Nephron (organoid): ENCODE measurements around the gene TFIP11.

Source experiments
- H3K27ac Mint-ChIP-seq, 3 experiments: 2 replicates each; pipeline ENCODE4 v1.8.0; 2020; ENCODE audit warnings: mixed read lengths in 3 of 3, mild to moderate bottlenecking in 2 of 3, moderate library complexity in 1 of 3
- H3K27me3 Mint-ChIP-seq: 2 replicates; pipeline ENCODE4 v1.8.0; 2021; ENCODE audit warnings: low read depth, mild to moderate bottlenecking, moderate library complexity, mixed read lengths
- H3K36me3 Mint-ChIP-seq: 2 replicates; pipeline ENCODE4 v1.8.0; 2020; ENCODE audit warnings: low read depth, mixed read lengths
- H3K4me1 Mint-ChIP-seq: 2 replicates; pipeline ENCODE4 v1.8.0; 2020; ENCODE audit warnings: mixed read lengths
- H3K4me3 Mint-ChIP-seq, 3 experiments: 2 replicates each; pipeline ENCODE4 v1.8.0; 2020; ENCODE audit warnings: mild to moderate bottlenecking in 3 of 3, mixed read lengths in 3 of 3, moderate library complexity in 2 of 3
- H3K9me3 Mint-ChIP-seq: 2 replicates; pipeline ENCODE4 v1.8.0; 2020; ENCODE audit warnings: mixed read lengths
- CTCF ChIP-seq, 3 experiments: fragments of 200-600 bp; sonication (generic); IDR thresholded peaks; one replicate each; pipeline ENCODE4 v1.5.0; 2021; ENCODE audit warnings: antibody characterized with exemption in 3 of 3; ENCODE audit not compliant: unreplicated experiment in 3 of 3

The TFIP11 gene

GRCh38 chr22:26453812-26454500 is 58.3 kb downstream of the TFIP11 start:
- TF ChIP-seq CTCF (IDR thresholded peaks at IDR 0.05; ENCODE audit: unreplicated experiment in 3 of 3): no peak
- Mint-ChIP-seq H3K36me3 (peaks cover 53% of the 10 kb centered on the region), H3K4me3 (no peak overlapping the region), H3K9me3 (no peaks in the 10 kb centered on the region), H3K27ac (no peak overlapping the region), H3K4me1 (no peaks in the 10 kb centered on the region), H3K27me3 (no peaks in the 10 kb centered on the region)

- no peak for TF ChIP-seq CTCF (IDR thresholded peaks at IDR 0.05; ENCODE audit: unreplicated experiment in 3 of 3)
- no peaks in the 10 kb centered on the region for H3K27me3 Mint-ChIP-seq
- H3K4me3 Mint-ChIP-seq: no peak overlapping the region
- no peaks in the 10 kb centered on the region for H3K4me1 Mint-ChIP-seq
- no peak overlapping the region for H3K27ac Mint-ChIP-seq
- peaks cover 49% of the 10 kb centered on the region for H3K36me3 Mint-ChIP-seq
- no peaks in the 10 kb centered on the region for H3K9me3 Mint-ChIP-seq
These were observed 59.1 kb downstream of the TFIP11 start for GRCh38 chr22:26453216-26453615.

DNA sequence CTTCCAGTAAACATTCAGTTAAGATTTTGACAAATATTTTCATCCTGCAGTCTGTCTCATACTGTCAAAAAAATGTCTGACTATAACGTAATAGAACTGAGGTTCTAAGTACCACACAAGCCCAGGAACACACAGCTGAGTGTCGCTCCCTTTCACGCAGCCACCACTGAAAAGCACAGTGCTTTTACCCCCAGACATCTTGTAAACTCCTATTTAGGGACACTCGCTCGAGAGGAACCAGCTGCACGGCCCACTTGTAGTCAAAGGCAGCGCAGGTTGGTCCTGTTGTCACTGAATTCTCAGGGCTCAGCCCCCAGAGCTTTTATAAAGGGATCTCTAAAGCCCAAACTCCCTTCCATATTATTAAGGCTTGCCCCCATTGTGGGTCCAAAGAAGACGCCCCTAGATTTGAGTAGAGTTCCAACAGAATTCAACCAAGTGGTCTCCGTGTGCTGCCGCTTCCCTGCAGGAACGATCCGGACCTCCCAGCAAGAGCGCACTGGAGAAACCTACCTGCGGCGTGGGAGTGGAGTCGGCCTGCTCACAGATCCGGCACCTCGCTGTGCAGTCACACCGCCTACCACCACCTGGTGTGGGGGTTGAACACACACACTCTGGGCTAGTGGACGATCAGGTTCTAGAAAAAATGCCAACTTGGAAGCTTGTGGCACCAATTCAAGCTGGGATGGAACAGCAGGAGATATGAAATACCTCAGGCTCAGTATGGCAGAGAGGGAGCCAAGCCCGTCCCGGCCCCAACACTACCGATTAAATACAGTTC is 59.8 kb downstream of the TFIP11 start:
- no peaks in the 10 kb centered on the region for H3K27me3 Mint-ChIP-seq
- no peaks in the 10 kb centered on the region for H3K4me1 Mint-ChIP-seq
- no peak overlapping the region for H3K4me3 Mint-ChIP-seq
- H3K9me3 Mint-ChIP-seq: no peaks in the 10 kb centered on the region
- peaks cover 44% of the 10 kb centered on the region for H3K36me3 Mint-ChIP-seq
- no peak overlapping the region for H3K27ac Mint-ChIP-seq
- no peak for TF ChIP-seq CTCF (IDR thresholded peaks at IDR 0.05; ENCODE audit: unreplicated experiment in 3 of 3)

DNA sequence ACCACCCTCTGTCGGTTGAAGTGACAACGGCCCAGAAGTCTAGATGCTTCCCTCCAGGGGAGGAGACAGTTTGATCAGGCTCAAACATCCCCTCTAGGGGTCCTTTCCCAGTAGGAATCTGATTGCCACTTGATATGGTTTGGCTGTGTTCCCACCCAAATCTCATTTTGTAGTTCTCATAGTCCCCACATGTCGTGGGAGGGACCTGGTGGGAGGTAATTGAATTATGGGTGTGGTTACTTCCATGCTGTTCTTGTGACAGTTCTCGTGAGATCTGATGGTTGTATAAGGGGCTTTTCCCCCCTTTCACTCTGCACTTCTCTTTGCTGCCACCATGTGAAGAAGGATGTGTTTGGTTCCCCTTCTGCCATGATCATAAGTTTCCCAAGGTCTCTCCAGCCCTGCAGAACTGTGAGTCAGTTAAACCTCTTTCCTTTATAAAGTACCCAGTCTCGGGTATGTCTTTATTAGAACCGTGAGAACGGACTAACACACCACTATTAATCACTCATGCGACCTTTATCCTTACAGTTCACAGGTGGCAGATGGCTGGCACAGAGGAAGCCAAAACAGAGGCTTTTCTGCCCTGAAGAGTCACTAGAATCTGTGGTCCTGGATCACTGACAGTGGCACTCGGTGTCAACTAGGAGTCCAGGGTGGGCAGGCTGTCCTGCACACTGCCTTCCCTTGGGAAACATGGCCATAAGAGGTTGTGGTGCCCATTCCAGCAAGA is 61.7 kb downstream of the TFIP11 start:
- Mint-ChIP-seq H3K9me3 (no peaks in the 10 kb centered on the region), H3K4me3 (no peak overlapping the region), H3K27me3 (no peaks in the 10 kb centered on the region), H3K4me1 (no peaks in the 10 kb centered on the region), H3K36me3 (peaks cover 36% of the 10 kb centered on the region), H3K27ac (no peak overlapping the region)
- no peak for TF ChIP-seq CTCF (IDR thresholded peaks at IDR 0.05; ENCODE audit: unreplicated experiment in 3 of 3)

DNA sequence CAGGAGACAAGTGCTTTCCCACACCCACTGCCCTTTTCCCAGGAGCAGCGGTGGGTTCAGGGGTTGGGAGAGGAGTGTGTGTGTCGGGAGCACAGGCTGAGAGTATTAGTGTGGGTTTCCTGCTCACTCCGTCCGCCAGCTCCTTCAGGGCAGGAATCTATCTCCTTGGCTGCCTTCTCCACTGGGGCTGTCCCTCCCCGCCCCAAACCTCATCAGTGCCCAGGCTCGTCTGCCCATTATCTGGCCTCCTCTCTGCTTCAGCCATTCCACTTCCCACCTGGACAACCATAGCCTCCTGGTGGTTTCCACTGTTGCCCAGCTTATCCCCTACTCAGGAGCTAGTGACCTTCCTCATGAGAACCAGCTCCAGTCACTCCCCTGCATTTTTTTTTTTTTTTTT is 63.3 kb downstream of the TFIP11 start:
- Mint-ChIP-seq H3K36me3 (peaks cover 31% of the 10 kb centered on the region), H3K4me1 (no peaks in the 10 kb centered on the region), H3K27ac (no peak overlapping the region), H3K4me3 (no peak overlapping the region), H3K27me3 (no peaks in the 10 kb centered on the region), H3K9me3 (no peaks in the 10 kb centered on the region)
- TF ChIP-seq CTCF (IDR thresholded peaks at IDR 0.05; ENCODE audit: unreplicated experiment in 3 of 3): no peak
